Measurements from ENCODE around the gene MFSD11.
A peak's percentile ranks its signal among the peaks of the same experiment; 100 is the strongest.
"Not testable (repeated sequence)": the region's sequence is repeated elsewhere in the genome, so short reads cannot be mapped to it uniquely, and the experiment has no call there.

The MFSD11 gene

GRCh38 chr17:76784926-76785325, 47.0 kb downstream of the MFSD11 start:
- H3K4me3 ChIP-seq (ENCODE audit: low read length): no peak overlapping the region
- DNase-seq (ENCODE audit: low read depth, low spot score): no peak

- DNase-seq (ENCODE audit: low read depth, low spot score); H3K4me3 ChIP-seq (ENCODE audit: low read length): not testable (repeated sequence)
Observed at GRCh38 chr17:76787866-76788265, 49.9 kb downstream of the MFSD11 start.

GRCh38 chr17:76789235-76789788, 51.4 kb downstream of the MFSD11 start:
- no peak for DNase-seq (ENCODE audit: low read depth, low spot score)
- H3K4me3 ChIP-seq (ENCODE audit: low read length): no peak overlapping the region

GRCh38 chr17:76791053-76791980, 53.4 kb downstream of the MFSD11 start:
- peak; percentile 71 for DNase-seq (ENCODE audit: low read depth, low spot score)
- H3K4me3 ChIP-seq (ENCODE audit: low read length): peak overlapping the region; percentile 30

- H3K4me3 ChIP-seq (ENCODE audit: low read length): no peak overlapping the region
- no peak for DNase-seq (ENCODE audit: low read depth, low spot score)
Observed at GRCh38 chr17:76792348-76792747, 54.4 kb downstream of the MFSD11 start.

GRCh38 chr17:76793775-76794174, 55.9 kb downstream of the MFSD11 start:
- DNase-seq (ENCODE audit: low read depth, low spot score): peak; percentile 55
- H3K4me3 ChIP-seq (ENCODE audit: low read length): no peak overlapping the region

DNA sequence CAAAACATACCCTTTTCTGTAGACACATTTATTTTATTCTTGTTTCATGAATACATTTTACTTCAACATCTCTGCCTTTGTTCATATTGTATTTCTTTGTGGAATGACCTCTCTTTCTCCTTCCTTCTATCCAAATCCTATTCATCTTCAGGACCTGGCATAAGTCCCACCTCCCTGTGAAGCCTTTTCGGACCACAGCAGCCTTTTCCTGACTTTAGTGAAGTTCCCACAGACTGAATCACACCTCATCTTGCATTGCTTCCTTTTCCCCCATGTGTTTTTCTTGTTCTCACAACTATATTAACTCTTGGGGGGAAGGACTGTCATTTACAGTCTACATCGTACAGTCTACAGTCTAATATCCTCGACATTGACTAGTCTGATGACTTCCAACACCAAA, 58.2 kb downstream of the MFSD11 start:
- DNase-seq (ENCODE audit: low read depth, low spot score): no peak
- no peak overlapping the region for H3K4me3 ChIP-seq (ENCODE audit: low read length)

GRCh38 chr17:76797241-76797840, 59.4 kb downstream of the MFSD11 start:
- no peak for DNase-seq (ENCODE audit: low read depth, low spot score)
- no peak overlapping the region for H3K4me3 ChIP-seq (ENCODE audit: low read length)

GRCh38 chr17:76801706-76802105, 63.8 kb downstream of the MFSD11 start:
- H3K4me3 ChIP-seq (ENCODE audit: low read length): no peak overlapping the region
- DNase-seq (ENCODE audit: low read depth, low spot score): no peak

DNA sequence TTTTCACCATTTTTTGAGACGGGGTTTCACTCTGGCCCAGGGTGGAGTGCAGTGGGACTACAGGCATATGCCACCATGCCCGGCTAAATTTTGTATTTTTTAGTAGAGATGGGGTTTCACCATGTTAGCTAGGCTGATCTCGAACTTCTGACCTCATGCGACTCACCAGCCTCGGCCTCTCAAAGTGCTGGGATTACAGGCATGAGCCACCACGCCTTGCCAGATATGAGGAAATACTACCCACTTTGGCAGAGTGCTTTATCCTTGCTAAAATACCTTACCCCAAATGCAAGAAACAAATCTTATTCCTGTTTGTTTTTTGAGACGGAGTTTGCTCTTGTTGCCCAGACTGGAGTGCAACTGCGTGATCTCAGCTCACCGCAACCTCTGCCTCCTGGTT, 67.4 kb downstream of the MFSD11 start:
- H3K4me3 ChIP-seq (ENCODE audit: low read length): no peak overlapping the region
- no peak for DNase-seq (ENCODE audit: low read depth, low spot score)

DNA sequence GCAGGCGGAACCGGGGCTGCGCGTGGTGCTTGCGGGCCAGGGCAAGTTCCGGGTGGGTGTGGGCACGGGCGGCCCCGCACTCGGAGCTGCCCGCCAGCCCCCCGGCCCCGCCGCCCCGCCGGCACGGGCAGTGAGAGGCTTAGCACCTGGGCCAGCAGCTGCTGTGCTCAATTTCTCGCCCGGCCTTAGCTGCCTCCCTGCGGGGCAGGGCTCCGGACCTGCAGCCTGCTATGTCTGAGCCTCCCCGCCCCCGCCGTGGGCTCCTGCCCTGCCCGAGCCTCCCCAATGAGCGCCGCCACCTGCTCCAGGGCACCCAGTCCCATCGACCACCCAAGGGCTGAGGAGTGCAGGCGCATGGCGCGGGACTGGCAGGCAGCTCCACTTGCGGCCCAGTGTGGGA, 68.2 kb downstream of the MFSD11 start:
- not testable (repeated sequence) for DNase-seq (ENCODE audit: low read depth, low spot score); H3K4me3 ChIP-seq (ENCODE audit: low read length)

GRCh38 chr17:76806767-76807166, 68.8 kb downstream of the MFSD11 start:
- DNase-seq (ENCODE audit: low read depth, low spot score): not testable (repeated sequence)

GRCh38 chr17:76808326-76808725, 70.4 kb downstream of the MFSD11 start:
- no peak overlapping the region for H3K4me3 ChIP-seq (ENCODE audit: low read length)
- no peak for DNase-seq (ENCODE audit: low read depth, low spot score)

More at GRCh38 chr17:76806767-76807166, 68.8 kb downstream of the MFSD11 start:
- H3K4me3 ChIP-seq (ENCODE audit: low read length): not testable (repeated sequence)

GRCh38 chr17:76810956-76811355, 73.0 kb downstream of the MFSD11 start:
- H3K4me3 ChIP-seq (ENCODE audit: low read length): no peak overlapping the region
- no peak for DNase-seq (ENCODE audit: low read depth, low spot score)

DNA sequence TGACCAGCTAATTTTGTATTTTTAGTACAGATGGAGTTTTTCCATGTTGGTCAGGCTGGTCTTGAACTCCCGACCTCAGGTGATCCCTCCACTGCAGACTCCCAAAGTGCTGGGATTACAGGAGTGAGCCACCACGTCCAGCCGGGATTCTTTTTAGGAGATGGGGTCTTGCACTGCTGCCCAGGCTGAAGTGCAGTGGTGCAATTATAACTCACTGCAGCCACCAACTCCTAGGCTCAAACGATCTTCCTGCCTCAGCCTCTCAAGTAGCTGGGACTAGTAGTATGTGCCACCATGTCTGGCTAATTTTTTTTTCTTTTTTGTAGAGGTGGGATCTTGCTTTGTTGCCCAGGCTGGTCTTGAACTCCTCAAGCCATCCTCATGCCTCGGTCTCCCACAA, 73.9 kb downstream of the MFSD11 start:
- no peak overlapping the region for H3K4me3 ChIP-seq (ENCODE audit: low read length)
- no peak for DNase-seq (ENCODE audit: low read depth, low spot score)

GRCh38 chr17:76812263-76812662, 74.3 kb downstream of the MFSD11 start:
- no peak overlapping the region for H3K4me3 ChIP-seq (ENCODE audit: low read length)
- DNase-seq (ENCODE audit: low read depth, low spot score): no peak

- DNase-seq (ENCODE audit: low read depth, low spot score): no peak
- H3K4me3 ChIP-seq (ENCODE audit: low read length): no peak overlapping the region
Observed at GRCh38 chr17:76812968-76813367, 75.0 kb downstream of the MFSD11 start.

GRCh38 chr17:76815907-76816589, 78.1 kb downstream of the MFSD11 start:
- H3K4me3 ChIP-seq (ENCODE audit: low read length); DNase-seq (ENCODE audit: low read depth, low spot score): not testable (repeated sequence)

GRCh38 chr17:76816590-76817135, 78.7 kb downstream of the MFSD11 start:
- no peak overlapping the region for H3K4me3 ChIP-seq (ENCODE audit: low read length)
- peak; percentile 83 for DNase-seq (ENCODE audit: low read depth, low spot score)
